ENCODE measurements around the gene CDK6. TPM values are rescaled to one million over a fixed set of nuclear protein-coding genes. Genes with fewer than 3 reads are reported as not detected.

CDK6 gene
- polyA plus RNA-seq, 2 of the 4 experiments (the other 2 are of a cell fraction) = 13.6 to 25.9 TPM

DNA sequence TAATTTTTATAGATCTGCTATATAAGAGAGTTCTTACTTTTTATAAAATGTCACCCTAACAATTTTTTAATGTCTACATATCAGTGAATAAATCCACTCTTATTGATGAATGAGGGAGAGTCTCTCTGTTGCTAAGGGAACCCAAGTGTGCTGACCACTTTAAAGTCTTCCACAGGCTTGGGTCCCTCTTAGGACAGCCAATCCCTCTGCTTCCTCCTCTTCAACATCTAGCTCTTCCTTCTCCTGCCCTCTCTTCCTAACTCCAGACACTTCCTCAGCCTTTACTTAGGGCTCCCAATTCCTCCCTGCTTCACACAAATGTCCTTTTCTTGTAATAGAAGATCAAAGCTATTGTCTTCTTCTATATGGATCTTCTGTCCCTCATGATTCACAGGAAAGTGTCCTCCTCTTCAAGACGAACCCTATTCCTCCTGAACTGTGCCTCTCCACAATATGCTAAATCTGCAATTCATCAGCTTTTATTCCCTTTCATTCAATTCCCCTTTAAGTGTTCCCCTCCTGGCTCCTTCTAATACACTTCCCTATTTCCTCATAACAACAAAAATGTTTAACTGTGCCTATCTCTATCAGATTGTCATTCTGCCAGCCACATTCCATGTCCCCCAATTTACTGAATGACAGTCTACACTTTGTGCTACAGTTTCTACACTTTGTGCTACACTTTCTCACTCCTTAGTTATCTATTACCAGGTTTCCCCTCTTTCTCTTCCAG lies 37.7 kb downstream of the CDK6 start:
- CTCF ChIA-PET = interaction anchor here (1.1 kb wide), 1 partner anchor 29 kb away, joined by 3 read pairs; no protein-coding TSS in a partner anchor
- no peak for FAIRE-seq

DNA sequence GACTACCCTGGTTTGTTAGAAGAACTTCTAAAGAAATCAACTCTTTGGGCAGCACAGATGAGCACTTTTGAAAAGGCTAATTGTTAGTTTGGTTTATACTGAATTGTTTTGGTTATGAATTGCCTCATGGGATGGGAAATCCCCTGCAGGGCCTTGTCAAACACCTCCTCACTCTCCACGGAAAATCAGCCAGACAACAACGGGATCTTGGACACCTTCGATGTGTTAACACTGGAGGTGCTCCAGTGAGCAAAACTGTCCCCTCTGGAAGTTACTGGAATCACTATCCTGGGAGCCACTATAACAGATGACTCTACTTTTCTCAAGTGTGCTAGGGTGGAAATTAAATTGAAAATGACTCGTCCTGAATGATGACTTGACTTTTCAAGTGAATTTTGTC lies 38.7 kb downstream of the CDK6 start:
- TF ChIP-seq SMC3 (IDR thresholded peaks at IDR 0.05) (no peak), RARB (CRISPR knock-in tag; IDR thresholded peaks at IDR 0.05) (no peak), MAZ (IDR thresholded peaks at IDR 0.05; ENCODE audit: borderline replicate concordance, low read depth, low read length) (no peak), BHLHE40 (IDR thresholded peaks at IDR 0.05; ENCODE audit: low read depth, low read length) (no peak), ESRRA (IDR thresholded peaks at IDR 0.05; ENCODE audit: borderline replicate concordance, low read length) (no peak), NR3C1 (IDR thresholded peaks at IDR 0.05) (no peak), HOXB5 (CRISPR knock-in tag; IDR thresholded peaks at IDR 0.05) (no peak), POLR2AphosphoS2 (conservative IDR thresholded peaks at IDR 0.05; ENCODE audit: low read length) (no peak), JUNB (IDR thresholded peaks at IDR 0.05) (no peak), FOSB (CRISPR knock-in tag; IDR thresholded peaks at IDR 0.05) (no peak), ZFP36 (IDR thresholded peaks at IDR 0.05; ENCODE audit: borderline replicate concordance, partially characterized antibody) (no peak), FOXS1 (CRISPR knock-in tag; IDR thresholded peaks at IDR 0.05) (no peak), RAD21 (conservative IDR thresholded peaks at IDR 0.05 in 1 of 2, IDR thresholded peaks at IDR 0.05 in 1 of 2) (no peak), MAFK (IDR thresholded peaks at IDR 0.05; ENCODE audit: partially characterized antibody) (no peak)
- TF ChIP-seq, protein P1, sequence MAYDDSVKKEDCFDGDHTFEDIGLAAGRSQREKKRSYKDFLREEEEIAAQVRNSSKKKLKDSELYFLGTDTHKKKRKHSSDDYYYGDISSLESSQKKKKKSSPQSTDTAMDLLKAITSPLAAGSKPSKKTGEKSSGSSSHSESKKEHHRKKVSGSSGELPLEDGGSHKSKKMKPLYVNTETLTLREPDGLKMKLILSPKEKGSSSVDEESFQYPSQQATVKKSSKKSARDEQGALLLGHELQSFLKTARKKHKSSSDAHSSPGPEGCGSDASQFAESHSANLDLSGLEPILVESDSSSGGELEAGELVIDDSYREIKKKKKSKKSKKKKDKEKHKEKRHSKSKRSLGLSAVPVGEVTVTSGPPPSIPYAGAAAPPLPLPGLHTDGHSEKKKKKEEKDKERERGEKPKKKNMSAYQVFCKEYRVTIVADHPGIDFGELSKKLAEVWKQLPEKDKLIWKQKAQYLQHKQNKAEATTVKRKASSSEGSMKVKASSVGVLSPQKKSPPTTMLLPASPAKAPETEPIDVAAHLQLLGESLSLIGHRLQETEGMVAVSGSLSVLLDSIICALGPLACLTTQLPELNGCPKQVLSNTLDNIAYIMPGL (CRISPR knock-in tag; IDR thresholded peaks at IDR 0.05; ENCODE audit: borderline replicate concordance) = no peak
- TF ChIP-seq, protein P2, sequence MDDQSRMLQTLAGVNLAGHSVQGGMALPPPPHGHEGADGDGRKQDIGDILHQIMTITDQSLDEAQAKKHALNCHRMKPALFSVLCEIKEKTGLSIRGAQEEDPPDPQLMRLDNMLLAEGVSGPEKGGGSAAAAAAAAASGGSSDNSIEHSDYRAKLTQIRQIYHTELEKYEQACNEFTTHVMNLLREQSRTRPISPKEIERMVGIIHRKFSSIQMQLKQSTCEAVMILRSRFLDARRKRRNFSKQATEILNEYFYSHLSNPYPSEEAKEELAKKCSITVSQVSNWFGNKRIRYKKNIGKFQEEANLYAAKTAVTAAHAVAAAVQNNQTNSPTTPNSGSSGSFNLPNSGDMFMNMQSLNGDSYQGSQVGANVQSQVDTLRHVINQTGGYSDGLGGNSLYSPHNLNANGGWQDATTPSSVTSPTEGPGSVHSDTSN (IDR thresholded peaks at IDR 0.05) = no peak
- TF ChIP-seq, protein P3, sequence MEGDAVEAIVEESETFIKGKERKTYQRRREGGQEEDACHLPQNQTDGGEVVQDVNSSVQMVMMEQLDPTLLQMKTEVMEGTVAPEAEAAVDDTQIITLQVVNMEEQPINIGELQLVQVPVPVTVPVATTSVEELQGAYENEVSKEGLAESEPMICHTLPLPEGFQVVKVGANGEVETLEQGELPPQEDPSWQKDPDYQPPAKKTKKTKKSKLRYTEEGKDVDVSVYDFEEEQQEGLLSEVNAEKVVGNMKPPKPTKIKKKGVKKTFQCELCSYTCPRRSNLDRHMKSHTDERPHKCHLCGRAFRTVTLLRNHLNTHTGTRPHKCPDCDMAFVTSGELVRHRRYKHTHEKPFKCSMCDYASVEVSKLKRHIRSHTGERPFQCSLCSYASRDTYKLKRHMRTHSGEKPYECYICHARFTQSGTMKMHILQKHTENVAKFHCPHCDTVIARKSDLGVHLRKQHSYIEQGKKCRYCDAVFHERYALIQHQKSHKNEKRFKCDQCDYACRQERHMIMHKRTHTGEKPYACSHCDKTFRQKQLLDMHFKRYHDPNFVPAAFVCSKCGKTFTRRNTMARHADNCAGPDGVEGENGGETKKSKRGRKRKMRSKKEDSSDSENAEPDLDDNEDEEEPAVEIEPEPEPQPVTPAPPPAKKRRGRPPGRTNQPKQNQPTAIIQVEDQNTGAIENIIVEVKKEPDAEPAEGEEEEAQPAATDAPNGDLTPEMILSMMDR (IDR thresholded peaks at IDR 0.05) = no peak
- TF ChIP-seq, protein P4, sequence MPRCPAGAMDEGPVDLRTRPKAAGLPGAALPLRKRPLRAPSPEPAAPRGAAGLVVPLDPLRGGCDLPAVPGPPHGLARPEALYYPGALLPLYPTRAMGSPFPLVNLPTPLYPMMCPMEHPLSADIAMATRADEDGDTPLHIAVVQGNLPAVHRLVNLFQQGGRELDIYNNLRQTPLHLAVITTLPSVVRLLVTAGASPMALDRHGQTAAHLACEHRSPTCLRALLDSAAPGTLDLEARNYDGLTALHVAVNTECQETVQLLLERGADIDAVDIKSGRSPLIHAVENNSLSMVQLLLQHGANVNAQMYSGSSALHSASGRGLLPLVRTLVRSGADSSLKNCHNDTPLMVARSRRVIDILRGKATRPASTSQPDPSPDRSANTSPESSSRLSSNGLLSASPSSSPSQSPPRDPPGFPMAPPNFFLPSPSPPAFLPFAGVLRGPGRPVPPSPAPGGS (IDR thresholded peaks at IDR 0.05) = no peak
- CTCF ChIA-PET = no interaction called here
- WGBS (ENCODE audit: missing lambda C conversion rate) = 43% methylated on average over 4 of the region's 4 CpGs
- no peaks in the 10 kb centered on the region for H3K9me3 ChIP-seq
- FAIRE-seq (no peak), DNase-seq (ENCODE audit: low read depth in 1 of 2, low spot score in 1 of 2) (peak in 1 of 2 experiments; percentile 45), ATAC-seq (peak; percentile 71 to 76)
- H3K4me2 ChIP-seq = peak overlapping the region; percentile 33
- H3K4me3 ChIP-seq = no peak overlapping the region
- POLR2A ChIA-PET = no interaction called here
- peaks cover 75% of the 10 kb centered on the region for H3K4me1 ChIP-seq
- peak overlapping the region in 1 of 2 experiments; percentile 72; a peak in 4 of 6 replicates for H3K27ac ChIP-seq

More for the DNA sequence above, 37.7 kb downstream of the CDK6 start:
- H3K4me2 ChIP-seq = peak overlapping the region; percentile 33
- POLR2A ChIA-PET = no interaction called here
- 46% methylated on average over 1 of the region's 1 CpG for WGBS (ENCODE audit: missing lambda C conversion rate)
- no peak overlapping the region for H3K4me3 ChIP-seq
- DNase-seq (ENCODE audit: low read depth in 1 of 2, low spot score in 1 of 2) (no peak), ATAC-seq (peak in 1 of 2 experiments; percentile 53; a peak in 3 of 6 replicates)
- TF ChIP-seq, protein P5, sequence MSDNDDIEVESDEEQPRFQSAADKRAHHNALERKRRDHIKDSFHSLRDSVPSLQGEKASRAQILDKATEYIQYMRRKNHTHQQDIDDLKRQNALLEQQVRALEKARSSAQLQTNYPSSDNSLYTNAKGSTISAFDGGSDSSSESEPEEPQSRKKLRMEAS (IDR thresholded peaks at IDR 0.05) = no peak
- TF ChIP-seq RFX5 (IDR thresholded peaks at IDR 0.05) (no peak), FOSL2 (IDR thresholded peaks at IDR 0.05) (no peak), FOSL2 (CRISPR knock-in tag; IDR thresholded peaks at IDR 0.05) (no peak), HOXB13 (CRISPR knock-in tag; IDR thresholded peaks at IDR 0.05; ENCODE audit: low read depth) (no peak), BHLHE40 (IDR thresholded peaks at IDR 0.05; ENCODE audit: low read depth, low read length) (no peak), FOXS1 (CRISPR knock-in tag; IDR thresholded peaks at IDR 0.05) (no peak), MAFK (IDR thresholded peaks at IDR 0.05; ENCODE audit: partially characterized antibody) (peak; percentile 33)
- TF ChIP-seq, protein P6, sequence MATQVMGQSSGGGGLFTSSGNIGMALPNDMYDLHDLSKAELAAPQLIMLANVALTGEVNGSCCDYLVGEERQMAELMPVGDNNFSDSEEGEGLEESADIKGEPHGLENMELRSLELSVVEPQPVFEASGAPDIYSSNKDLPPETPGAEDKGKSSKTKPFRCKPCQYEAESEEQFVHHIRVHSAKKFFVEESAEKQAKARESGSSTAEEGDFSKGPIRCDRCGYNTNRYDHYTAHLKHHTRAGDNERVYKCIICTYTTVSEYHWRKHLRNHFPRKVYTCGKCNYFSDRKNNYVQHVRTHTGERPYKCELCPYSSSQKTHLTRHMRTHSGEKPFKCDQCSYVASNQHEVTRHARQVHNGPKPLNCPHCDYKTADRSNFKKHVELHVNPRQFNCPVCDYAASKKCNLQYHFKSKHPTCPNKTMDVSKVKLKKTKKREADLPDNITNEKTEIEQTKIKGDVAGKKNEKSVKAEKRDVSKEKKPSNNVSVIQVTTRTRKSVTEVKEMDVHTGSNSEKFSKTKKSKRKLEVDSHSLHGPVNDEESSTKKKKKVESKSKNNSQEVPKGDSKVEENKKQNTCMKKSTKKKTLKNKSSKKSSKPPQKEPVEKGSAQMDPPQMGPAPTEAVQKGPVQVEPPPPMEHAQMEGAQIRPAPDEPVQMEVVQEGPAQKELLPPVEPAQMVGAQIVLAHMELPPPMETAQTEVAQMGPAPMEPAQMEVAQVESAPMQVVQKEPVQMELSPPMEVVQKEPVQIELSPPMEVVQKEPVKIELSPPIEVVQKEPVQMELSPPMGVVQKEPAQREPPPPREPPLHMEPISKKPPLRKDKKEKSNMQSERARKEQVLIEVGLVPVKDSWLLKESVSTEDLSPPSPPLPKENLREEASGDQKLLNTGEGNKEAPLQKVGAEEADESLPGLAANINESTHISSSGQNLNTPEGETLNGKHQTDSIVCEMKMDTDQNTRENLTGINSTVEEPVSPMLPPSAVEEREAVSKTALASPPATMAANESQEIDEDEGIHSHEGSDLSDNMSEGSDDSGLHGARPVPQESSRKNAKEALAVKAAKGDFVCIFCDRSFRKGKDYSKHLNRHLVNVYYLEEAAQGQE (IDR thresholded peaks at IDR 0.05) = no peak
- peak overlapping the region in 1 of 2 experiments; percentile 67; a peak in 3 of 6 replicates for H3K27ac ChIP-seq
- no peaks in the 10 kb centered on the region for H3K9me3 ChIP-seq
- peaks cover 67% of the 10 kb centered on the region for H3K4me1 ChIP-seq

All from A549 (cell line).